Measurements from ENCODE around the gene SARM1.
"Not testable (repeated sequence)": the region's sequence is repeated elsewhere in the genome, so short reads cannot be mapped to it uniquely, and the experiment has no call there.

SARM1 gene

GRCh38 chr17:28433721-28434120 lies 62.2 kb downstream of the SARM1 start:
- FAIRE-seq, result no peak

GRCh38 chr17:28434326-28434725 lies 62.8 kb downstream of the SARM1 start:
- FAIRE-seq, result not testable (repeated sequence)

- no peak for FAIRE-seq
Observed at GRCh38 chr17:28443901-28444638, 72.6 kb downstream of the SARM1 start.

GRCh38 chr17:28446716-28447395 lies 75.4 kb downstream of the SARM1 start:
- no peak for FAIRE-seq

DNA sequence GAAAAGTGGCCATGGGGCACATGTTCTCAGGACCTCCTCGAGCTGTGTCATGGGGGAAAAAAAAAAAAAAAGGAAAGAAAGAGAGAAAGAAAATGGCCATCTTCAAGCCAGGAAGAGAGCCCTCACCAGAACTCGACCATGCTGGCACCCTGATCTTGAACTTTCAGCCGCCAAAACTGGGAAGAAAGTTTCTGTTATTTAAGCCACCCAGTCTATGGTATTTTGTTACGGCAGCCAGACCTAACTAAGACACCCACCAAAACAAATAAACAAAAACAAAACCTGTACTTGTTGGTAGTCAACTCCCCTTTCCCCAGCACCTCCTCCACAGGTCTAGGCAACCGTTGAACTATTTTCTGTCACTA lies 75.9 kb downstream of the SARM1 start:
- FAIRE-seq, result no peak

GRCh38 chr17:28449859-28450258 lies 78.4 kb downstream of the SARM1 start:
- no peak for FAIRE-seq

Measured in islet of Langerhans (tissue), 1 donor.